ENCODE measurements around the gene AK4.
"Not testable (repeated sequence)": the region's sequence is repeated elsewhere in the genome, so short reads cannot be mapped to it uniquely, and the experiment has no call there.

Gene AK4

GRCh38 chr1:65150583-65151263 is 2.7 kb downstream of the AK4 start:
- no peak for DNase-seq (ENCODE audit: low spot score)

GRCh38 chr1:65151641-65152040 is 3.6 kb downstream of the AK4 start:
- DNase-seq (ENCODE audit: low spot score) = no peak

GRCh38 chr1:65153635-65154034 is 5.6 kb downstream of the AK4 start:
- no peak for DNase-seq (ENCODE audit: low spot score)

GRCh38 chr1:65156910-65157545 is 9.0 kb downstream of the AK4 start:
- DNase-seq (ENCODE audit: low spot score) = no peak

GRCh38 chr1:65157546-65157941 is 9.5 kb downstream of the AK4 start:
- DNase-seq (ENCODE audit: low spot score) = no peak

GRCh38 chr1:65159291-65159688 is 11.3 kb downstream of the AK4 start:
- not testable (repeated sequence) for DNase-seq (ENCODE audit: low spot score)

GRCh38 chr1:65159801-65160523 is 12.0 kb downstream of the AK4 start:
- no peak for DNase-seq (ENCODE audit: low spot score)

DNA sequence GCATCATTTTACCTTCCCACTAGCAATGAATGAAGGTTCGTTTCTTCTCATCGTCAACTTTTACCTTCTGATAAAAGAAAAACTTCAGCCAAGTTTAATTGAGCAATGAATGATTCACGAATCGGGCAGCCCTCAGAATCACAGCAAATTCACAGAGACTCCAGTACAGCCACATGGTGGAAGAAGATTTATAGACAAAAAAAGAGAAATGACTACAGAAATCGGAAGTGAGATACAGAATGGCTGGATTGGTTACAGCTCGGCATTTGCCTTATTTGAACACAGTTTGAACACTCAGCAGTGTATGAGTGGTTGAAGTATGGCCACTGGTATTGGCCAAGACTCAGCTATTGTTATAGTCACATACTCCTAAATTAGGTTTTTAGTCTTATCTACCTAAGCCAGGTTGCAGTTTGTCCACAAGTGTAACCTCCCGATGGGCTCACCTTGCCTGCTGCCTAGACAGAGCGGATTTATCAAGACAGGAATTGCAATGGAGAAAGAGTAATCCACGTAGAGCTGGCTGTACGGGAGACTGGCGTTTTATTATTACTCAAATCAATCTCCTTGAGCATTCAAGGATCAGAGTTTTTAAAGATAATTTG is 15.3 kb downstream of the AK4 start:
- no peak for DNase-seq (ENCODE audit: low spot score)

DNA sequence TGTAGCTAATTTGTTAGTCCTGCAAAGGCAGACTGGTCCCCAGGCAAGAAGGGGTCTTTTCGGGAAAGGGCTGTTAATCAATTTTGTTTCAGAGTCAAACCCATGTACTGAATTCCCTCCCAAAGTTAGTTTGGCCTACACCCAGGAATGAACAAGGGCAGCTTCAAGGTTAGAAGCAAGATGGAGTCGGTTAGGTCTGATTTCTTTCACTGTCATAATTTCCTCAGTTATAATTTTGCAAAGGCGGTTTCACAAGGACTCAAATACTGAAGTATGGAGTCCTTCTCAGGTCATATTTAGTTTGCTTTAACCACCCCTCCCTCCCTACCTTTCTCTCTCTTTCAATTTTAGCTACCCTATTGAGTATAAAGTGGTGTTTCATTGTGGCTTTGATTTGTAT is 16.1 kb downstream of the AK4 start:
- not testable (repeated sequence) for DNase-seq (ENCODE audit: low spot score)

DNA sequence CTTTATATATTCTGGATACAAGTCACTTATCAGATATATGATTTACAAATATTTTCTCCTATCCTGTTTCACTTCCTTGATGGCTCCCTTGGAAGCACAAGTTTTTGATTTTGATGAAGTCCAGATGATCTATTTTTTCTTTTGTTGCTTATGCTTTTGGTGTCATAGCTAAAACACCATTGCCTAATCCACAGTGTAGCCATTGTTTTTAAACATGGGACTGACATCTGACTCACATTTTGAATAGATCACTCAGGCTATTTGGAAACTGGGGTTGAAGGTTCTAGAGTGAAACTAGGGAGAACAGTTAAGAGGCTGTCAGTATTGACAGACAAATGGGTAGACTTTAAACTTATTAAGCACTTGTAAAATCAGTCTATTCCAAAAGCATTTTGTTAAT is 16.6 kb downstream of the AK4 start:
- no peak for DNase-seq (ENCODE audit: low spot score)

GRCh38 chr1:65165269-65165993 is 17.4 kb downstream of the AK4 start:
- no peak for DNase-seq (ENCODE audit: low spot score)

DNA sequence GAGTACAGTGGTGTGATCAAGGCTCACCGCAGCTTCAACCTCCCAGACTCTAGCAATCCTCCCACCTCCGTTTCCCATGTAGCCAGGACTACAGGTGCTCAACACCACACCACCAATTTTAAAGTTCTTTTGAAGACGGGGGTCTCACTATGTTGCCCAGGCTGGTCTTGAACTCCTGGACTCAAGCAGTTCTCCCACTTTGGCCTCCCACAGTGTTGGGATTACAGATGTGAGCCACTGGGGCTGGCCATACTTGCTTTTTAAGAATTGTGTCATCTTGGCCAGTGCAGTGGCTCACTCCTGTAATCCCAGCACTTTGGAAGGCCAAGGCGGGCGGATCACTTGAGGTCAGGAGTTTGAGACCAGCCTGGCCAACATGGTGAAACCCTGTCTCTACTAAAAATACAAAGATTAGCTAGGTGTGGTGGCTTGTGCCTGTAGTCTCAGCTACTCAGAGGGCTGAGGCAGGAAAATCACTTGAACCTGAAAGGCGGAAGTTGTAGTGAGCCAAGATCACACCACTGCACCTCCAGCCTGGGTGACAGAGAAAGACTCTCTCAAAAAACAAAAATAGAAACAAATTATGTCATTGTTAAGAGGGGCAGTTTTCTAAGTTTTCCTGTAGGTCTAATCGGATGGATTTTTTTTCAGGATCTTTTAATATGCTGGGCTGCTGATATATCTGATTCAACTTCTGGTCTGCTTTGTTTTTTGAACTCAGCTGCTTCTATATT is 18.7 kb downstream of the AK4 start:
- no peak for DNase-seq (ENCODE audit: low spot score)

DNA sequence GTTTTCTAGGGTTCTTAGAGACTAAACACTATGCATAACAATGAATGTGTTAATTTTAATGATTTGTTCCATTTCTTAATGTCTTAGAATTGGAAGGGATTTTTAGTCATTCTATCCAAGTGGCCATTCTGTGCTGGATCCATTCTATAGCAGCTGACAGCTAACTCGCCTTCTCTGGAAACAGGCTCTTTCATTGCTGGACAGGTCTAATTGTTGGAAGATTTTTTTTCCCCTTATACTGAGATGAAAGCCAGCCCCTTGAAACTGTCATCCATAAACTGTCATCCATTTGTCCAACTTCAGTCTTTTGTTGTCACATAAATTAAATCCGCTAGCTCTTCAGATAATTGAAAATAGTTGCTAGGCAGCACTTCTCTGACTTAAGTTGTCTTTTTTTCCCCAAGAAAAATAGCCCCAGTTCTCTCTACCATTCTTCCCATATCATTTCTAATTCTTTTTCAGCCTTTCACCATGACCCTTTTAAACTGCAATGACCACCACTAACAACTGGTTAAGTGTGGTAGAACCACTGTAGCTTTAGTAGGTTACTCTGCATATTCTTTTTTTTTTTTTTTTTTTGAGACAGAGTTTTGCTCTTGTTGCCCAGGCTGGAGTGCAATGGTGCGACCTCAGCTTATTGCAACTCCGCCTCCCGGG is 19.7 kb downstream of the AK4 start:
- DNase-seq (ENCODE audit: low spot score) = no peak

GRCh38 chr1:65168867-65169266 is 20.9 kb downstream of the AK4 start:
- DNase-seq (ENCODE audit: low spot score) = no peak

- no peak for DNase-seq (ENCODE audit: low spot score)
Measured at GRCh38 chr1:65170511-65171142, 22.6 kb downstream of the AK4 start.

- DNase-seq (ENCODE audit: low spot score) = no peak
Measured at GRCh38 chr1:65172936-65173690, 25.1 kb downstream of the AK4 start.

DNA sequence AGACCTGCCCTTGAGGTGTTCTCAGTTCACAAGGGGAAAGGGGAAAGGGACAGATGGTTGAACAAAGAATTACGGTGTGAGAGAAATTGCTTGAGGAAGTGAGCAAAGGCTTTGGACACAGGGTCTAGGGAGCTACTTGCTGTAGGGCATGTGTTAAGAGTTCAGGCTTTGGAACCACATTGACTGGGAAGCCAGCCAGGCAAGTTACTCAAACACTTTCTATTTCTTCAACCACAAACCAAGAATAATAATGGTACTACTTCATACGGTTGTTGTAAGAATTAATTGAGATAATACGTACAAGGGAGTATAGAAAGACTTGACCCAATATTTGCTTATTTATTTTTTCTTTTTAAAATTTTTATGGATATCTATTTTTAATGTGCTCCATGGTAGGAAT is 26.6 kb downstream of the AK4 start:
- DNase-seq (ENCODE audit: low spot score) = peak; percentile 77

DNA sequence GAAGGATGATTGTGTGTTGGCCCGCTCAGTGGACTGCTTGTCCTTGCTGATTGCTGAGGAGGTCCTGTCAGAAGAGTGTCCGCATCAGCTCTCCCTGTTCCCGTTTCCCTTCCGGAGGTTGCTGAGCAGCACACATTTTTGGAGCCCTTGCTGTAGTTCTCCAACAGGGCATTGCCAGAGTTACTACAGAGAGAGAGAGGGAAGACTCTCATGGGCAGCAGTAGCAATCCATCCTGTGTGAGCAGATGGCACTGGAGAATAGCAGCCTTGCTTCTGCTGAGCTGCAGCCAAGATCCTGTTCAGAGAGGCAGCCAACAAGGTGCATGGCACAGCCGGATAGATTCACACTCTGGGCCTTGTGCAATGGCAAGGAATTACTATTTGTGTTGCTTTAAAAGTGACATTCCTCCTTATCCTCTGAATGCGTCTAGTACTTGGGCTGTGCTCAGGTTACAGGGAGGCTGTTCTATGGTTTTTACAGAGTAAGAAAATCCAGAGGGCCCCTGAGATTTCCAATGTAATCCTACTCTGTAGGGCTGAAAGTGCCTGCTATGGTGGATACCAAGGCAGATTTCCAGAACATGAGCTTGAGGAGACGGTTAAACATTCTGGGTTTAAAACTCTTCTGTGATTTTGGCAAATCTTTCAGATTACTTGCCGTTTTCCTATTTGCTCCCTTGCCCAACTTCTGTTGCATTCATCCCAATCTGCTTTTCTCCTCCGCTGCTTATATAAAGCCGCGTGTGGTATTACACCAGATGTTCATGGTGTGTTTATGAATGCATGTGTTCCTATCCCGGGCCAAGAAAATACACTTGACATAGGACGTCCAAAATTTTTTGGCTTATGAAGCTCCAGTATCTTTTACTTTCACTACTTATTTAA is 27.4 kb downstream of the AK4 start:
- no peak for DNase-seq (ENCODE audit: low spot score)

DNA sequence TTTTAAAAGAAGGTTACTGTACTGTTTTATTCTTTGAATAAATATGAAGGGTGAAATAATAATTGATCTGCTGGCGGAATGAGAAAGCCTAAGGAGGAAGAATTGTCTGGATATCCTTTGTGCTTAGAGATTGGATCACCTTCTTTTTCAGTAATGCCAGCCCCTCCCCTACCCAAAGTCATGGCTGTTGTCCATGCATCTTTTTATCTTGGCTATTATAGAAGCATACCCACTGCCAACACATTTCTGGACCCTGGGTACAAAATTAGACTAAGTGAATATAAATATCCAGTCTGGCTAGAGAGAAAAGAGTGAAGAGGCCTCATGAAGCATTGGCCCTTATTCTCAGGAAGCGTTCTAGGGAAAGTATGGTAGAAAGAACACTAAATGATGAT is 28.1 kb downstream of the AK4 start:
- DNase-seq (ENCODE audit: low spot score) = no peak

Data from hepatic stellate cell (primary cell).